Mononuclear cell (primary cell): Measurements from ENCODE around the gene PDE6B. TPM values are rescaled to one million over a fixed set of nuclear protein-coding genes. Genes with fewer than 3 reads are reported as not detected.

Source experiments
- H3K27me3 ChIP-seq: 2 replicates; pipeline ENCODE4 v1.6.0; 2011; ENCODE audit warnings: low read length, control low read depth; ENCODE audit not compliant: insufficient read depth
- H3K4me1 ChIP-seq: 2 replicates; pipeline ENCODE4 v1.5.1; 2011; ENCODE audit warnings: mild to moderate bottlenecking, low read length, control low read depth; ENCODE audit not compliant: insufficient read depth
- H3K4me3 ChIP-seq: 2 replicates; pipeline ENCODE4 v1.5.1; 2011; ENCODE audit warnings: mild to moderate bottlenecking, low read length, moderate library complexity
- H3K9me3 ChIP-seq: 2 replicates; pipeline ENCODE4 v1.5.1; 2011; ENCODE audit warnings: low read depth, mild to moderate bottlenecking, control low read depth, low read length
- total RNA-seq: library from RNA; depleted of rRNA; stranded (reverse); fragments of >200 nt; gene quantifications from one replicate; pipeline ENCODE4 v1.2.3, GENCODE V29; 2012

The PDE6B gene
- total RNA-seq, 1 donor, result 10.4 TPM

GRCh38 chr4:612052-612748 is 13.2 kb upstream of the PDE6B start:
- Histone ChIP-seq H3K4me1 (no peaks in the 10 kb centered on the region), H3K4me3 (no peak overlapping the region), H3K27me3 (no peaks in the 10 kb centered on the region), H3K9me3 (no peaks in the 10 kb centered on the region)

DNA sequence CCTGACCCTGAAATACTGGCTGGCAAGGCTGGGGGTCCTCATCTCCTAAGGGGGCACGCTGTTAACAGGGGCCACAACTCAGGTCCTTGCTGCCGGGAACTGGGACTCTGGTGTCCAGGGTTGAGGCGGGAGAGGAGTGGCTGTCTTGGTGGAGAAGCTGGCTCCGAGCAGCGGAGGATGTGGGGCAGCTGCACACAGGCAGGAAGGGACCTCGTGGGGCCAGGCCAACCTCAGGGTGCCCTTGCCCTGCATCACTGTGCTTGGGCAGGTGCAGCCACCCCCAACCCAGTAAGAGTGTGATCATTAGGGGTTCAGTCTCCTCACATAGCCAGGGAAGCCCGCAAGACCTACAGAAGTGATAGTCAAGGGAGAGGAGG is 12.6 kb upstream of the PDE6B start:
- Histone ChIP-seq H3K9me3 (no peaks in the 10 kb centered on the region), H3K4me3 (no peak overlapping the region), H3K27me3 (no peaks in the 10 kb centered on the region), H3K4me1 (no peaks in the 10 kb centered on the region)

DNA sequence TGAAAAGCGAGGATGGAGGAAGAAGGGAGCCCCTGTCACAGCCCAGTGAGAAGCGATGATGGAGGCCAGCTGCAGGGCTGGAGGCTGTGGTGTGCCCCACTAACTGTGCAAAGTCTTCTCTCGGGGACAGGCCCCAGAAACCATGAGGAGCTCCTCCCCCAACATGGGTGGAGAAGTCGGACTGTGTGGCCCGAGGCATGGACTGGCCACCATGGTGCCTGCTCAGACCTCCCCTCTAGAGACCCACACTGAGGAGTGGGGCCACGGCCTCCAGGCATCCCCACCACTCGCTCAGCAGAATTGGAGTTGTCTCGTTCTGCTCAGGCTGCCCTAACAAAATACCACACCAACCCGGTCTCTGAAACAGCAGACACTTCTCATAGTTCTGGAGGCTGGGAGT is 12.2 kb upstream of the PDE6B start:
- Histone ChIP-seq H3K27me3 (no peaks in the 10 kb centered on the region), H3K4me3 (no peak overlapping the region), H3K4me1 (no peaks in the 10 kb centered on the region), H3K9me3 (no peaks in the 10 kb centered on the region)

DNA sequence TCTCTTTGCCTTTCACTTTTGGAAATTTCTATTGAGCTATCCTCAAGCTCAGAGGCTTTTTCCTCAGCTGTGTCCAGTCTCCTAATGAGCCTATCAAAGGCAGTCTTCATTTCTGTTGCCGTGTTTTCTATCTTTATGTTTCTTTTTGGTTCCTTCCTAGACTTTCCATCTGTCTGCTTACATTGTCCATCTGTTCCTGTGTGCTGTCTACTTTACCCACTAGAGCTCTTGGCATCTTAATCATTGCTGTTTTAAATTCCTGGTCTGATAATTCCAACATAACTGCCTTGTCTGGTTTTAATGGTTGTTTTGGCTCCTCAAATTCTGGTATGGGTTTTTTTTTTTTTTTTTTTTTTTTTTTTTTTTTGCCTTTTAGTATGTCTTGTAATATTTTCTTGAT is 9.3 kb upstream of the PDE6B start:
- Histone ChIP-seq H3K4me3 (no peak overlapping the region), H3K27me3 (no peaks in the 10 kb centered on the region), H3K4me1 (no peaks in the 10 kb centered on the region), H3K9me3 (no peaks in the 10 kb centered on the region)

- H3K9me3 ChIP-seq, result no peaks in the 10 kb centered on the region
Measured at GRCh38 chr4:616911-617643, 8.3 kb upstream of the PDE6B start.

DNA sequence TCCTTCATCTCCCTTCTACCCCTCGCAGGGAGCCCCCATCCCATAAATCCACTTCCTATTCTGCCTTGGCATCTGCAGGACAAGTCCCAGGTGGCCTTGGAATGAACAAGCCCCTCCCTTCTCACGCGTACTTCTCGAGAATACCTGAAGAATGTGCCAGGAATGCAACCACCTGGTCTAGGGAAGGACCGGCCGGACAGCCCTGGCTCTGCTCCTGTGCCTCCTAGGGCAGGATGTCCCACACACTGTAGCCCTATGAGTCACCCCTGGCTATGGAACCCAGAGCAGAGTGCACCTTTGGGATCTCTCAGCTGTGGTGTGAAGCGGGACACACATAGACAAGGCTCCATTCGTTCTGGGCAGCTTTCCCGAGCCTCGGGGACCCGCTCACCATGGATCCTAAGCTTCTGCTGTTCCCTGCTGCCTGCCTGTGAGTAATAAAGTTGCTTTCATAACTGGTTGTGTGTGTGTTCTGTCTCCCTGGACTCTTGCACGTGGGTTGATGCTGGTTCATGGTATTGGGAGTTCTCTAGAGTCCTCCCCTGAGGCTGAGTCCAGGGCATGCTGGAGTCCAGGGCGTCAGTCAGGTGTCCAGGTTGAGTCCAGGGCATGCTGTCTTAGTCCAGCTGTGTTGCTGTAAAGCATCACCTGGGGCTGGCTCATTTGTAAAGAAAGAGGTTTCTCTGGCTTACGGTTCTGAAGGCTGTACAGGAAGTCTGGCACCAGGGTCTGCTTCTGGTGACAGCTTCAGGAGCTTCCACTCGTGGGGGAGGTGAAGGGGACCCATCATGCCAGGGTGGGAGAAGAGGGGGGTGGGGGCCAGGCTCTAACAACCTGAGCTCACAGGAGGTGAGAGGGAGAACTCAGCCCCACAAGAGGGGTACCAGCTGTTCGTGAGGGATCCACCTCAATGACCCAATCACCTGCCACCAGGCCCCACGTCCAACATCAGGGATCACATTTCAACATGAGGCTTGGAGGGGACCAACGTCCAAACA is 7.4 kb upstream of the PDE6B start:
- Histone ChIP-seq H3K27me3 (no peaks in the 10 kb centered on the region), H3K9me3 (no peaks in the 10 kb centered on the region), H3K4me1 (no peaks in the 10 kb centered on the region), H3K4me3 (no peak overlapping the region)

More at GRCh38 chr4:616911-617643, 8.3 kb upstream of the PDE6B start:
- H3K4me1 ChIP-seq, result no peaks in the 10 kb centered on the region
- no peaks in the 10 kb centered on the region for H3K27me3 ChIP-seq
- no peak overlapping the region for H3K4me3 ChIP-seq

DNA sequence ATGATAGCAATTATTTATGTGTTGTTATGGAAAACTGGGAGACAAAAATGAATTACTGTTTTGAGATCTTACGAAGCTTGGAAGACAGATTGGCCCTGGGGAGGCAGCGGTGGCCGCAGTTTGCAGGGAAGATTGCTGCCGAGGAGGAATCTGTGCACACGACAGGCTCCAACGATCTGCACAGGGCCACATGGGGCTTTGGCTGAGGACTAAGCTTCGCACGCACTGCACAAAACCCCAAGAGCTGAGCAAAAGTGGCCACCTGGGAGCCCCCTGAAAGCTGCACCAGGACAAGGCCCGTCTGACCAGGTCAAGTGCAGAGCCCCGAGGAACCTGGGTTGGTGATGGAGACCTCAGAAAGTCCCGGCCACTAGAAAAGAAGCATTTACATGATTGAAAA is 5.2 kb upstream of the PDE6B start:
- H3K9me3 ChIP-seq, result no peaks in the 10 kb centered on the region
- no peak overlapping the region for H3K4me3 ChIP-seq
- H3K4me1 ChIP-seq, result no peaks in the 10 kb centered on the region
- no peaks in the 10 kb centered on the region for H3K27me3 ChIP-seq

DNA sequence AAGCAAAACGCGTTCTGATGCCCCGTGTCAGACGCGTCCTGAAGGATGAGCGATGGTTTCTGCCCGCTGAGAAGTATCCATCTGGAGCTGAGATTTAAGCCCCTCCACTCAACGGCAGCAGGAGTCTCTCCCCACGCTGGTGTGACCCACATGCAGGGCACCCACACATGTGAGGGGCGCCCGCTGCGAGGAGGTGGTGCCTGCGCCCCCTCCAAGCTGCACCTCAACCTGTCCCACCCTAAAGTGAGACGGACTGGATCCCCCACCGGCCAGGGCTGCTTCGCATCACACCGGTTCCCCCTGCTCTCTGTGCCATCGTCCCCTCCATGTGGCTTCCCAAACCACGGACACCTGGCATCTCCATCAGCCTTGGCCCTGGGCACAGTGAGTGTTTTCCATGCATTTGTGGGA is 4.5 kb upstream of the PDE6B start:
- Histone ChIP-seq H3K4me3 (no peak overlapping the region), H3K27me3 (no peaks in the 10 kb centered on the region), H3K4me1 (no peaks in the 10 kb centered on the region), H3K9me3 (no peaks in the 10 kb centered on the region)

DNA sequence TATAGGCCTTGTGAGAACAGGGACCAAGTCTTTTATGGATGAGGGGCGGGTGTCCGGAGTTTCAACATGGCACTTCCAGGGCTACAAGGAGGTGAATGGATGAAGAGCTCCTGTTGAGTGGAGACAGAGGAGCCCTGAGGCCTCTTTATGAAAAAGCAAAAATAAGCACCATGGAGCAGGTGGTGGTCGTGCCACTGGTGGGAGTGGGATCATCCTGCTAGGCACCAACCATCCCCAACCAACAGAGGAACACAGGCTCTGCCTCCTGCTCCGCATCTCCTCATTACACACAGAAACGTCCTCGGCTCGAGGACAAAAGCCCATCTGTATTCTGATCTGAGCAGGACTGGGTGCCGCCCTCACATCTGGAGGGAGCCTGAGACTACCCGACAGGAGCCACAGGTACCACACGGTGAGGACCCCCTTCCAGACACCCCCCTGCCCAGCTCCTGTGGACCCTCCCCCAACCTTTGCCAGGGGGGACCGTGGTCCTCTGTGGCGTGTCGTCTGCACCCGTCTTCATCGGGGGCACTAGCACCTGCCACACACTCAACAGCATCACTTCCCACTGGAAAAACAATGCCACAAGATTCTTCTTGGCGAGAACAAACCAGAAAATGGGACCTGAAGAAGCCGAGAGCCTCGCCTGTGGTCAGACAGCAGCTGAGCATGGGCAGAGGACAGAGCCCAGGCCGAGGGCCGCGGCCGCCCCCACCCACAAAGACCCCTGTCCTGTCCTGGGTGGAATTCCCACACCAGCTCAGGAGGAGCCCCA is 3.9 kb upstream of the PDE6B start:
- Histone ChIP-seq H3K27me3 (no peaks in the 10 kb centered on the region), H3K4me3 (no peak overlapping the region), H3K9me3 (no peaks in the 10 kb centered on the region), H3K4me1 (no peaks in the 10 kb centered on the region)

GRCh38 chr4:622071-622995 is 3.0 kb upstream of the PDE6B start:
- no peak overlapping the region for H3K4me3 ChIP-seq
- H3K9me3 ChIP-seq, result no peaks in the 10 kb centered on the region
- no peaks in the 10 kb centered on the region for H3K27me3 ChIP-seq
- H3K4me1 ChIP-seq, result no peaks in the 10 kb centered on the region

GRCh38 chr4:622996-623913 is 2.1 kb upstream of the PDE6B start:
- Histone ChIP-seq H3K27me3 (no peaks in the 10 kb centered on the region), H3K4me3 (no peak overlapping the region), H3K4me1 (no peaks in the 10 kb centered on the region), H3K9me3 (no peaks in the 10 kb centered on the region)

- Histone ChIP-seq H3K9me3 (no peaks in the 10 kb centered on the region), H3K4me1 (no peaks in the 10 kb centered on the region), H3K4me3 (no peak overlapping the region), H3K27me3 (no peaks in the 10 kb centered on the region)
Measured at GRCh38 chr4:623914-624566, 1.3 kb upstream of the PDE6B start.
